Erythroblast (primary cell): Measurements from ENCODE around the gene CTU2.

ENCODE experiments used
- DNase-seq, 2 experiments: peaks; one replicate each; lab custom pipeline; 2025; lab: John Stamatoyannopoulos, UW
- GATA1 ChIP-seq: IDR thresholded peaks from 2 replicates; pipeline ENCODE4 v1.6.1; 2011; ENCODE audit warnings: low read depth, mild to moderate bottlenecking, control low read depth, low read length, moderate library complexity
- POLR2A ChIP-seq: IDR thresholded peaks from 2 replicates; pipeline ENCODE4 v1.6.1; 2011; ENCODE audit warnings: mild to moderate bottlenecking, low read length

Gene CTU2

DNA sequence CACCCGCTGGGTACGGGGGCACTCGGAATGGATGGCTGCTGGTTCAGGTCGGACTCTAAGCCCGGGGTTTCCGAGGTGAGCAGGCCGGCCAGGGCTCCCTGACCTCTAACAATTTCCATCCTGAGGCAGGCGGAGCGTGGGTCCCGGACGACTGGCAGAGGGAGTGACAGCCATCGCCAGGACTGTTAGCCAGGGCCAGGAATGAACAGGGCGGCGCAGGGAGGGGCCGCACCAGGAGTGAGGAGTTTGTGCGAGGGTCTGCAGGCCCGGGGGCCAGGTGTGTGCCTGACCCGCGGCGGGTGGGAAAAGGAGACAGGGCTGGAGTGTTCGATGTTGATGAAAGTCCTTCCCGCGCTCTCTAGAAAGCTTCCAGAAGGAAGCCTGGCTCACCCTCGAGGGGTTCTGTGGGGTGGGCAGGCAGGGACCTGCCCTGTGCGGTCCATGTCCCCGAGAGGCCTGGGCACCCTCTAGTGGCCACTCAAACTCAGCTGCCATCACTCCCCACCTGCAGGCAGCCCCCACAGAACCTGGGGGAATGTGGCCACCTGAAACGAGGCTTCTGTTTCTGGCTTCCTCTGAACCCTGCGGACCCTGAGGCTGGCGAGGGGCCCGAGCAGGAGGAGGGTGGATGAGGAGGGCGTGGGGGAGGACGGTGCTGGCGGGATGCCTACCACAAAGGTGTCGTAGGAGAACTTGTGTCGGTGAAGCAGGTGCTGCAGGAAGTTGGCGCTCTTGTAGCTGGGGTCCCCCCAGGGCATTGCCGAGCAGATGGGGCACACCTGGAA, 8.3 kb upstream of the CTU2 start:
- DNase-seq: no peak
- TF ChIP-seq GATA1 (no peak), POLR2A (no peak)

GRCh38 chr16:88698646-88699045, 7.7 kb upstream of the CTU2 start:
- TF ChIP-seq POLR2A (no peak), GATA1 (no peak)
- no peak for DNase-seq

DNA sequence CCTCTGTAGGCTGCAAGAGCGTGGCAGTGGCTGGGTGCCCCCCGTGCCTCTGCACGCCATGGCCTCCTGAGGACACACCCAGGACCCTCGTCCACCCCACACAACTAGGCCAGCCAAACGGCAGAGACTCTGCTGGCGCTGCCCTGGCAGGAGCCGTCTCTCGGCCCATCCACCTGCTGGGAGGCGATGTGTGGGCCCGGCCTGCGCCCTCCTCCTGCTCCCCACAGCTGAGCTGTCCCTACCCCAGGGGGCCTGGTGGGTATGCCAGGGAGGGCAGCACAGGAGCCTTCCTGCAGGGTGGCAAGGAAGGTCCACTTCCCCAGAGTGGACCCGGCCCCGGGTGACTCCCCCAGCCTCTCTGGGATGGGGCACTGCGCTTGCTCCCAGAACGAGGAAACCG, 7.1 kb upstream of the CTU2 start:
- DNase-seq: no peak
- TF ChIP-seq POLR2A (no peak), GATA1 (no peak)

DNA sequence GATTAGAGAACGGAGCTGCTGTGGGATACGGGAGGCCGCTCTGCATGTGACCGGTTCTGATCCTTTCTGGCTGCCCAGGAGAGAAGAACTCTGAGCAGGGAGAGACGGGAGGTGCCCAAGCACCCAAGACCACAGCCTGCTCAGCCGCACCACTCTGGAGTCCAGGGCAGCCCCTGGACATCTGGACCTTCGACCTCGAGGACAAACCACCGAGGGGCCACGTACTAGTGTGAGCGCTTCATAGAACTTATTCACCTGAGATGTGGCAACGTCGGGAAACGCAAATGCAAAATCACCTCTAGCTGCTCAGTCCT, 6.0 kb upstream of the CTU2 start:
- no peak for DNase-seq
- TF ChIP-seq GATA1: no peak
- TF ChIP-seq POLR2A: no peak

GRCh38 chr16:88700636-88701482, 5.4 kb upstream of the CTU2 start:
- no peak for TF ChIP-seq POLR2A
- TF ChIP-seq GATA1: no peak
- DNase-seq: peak; percentile 59 to 61

DNA sequence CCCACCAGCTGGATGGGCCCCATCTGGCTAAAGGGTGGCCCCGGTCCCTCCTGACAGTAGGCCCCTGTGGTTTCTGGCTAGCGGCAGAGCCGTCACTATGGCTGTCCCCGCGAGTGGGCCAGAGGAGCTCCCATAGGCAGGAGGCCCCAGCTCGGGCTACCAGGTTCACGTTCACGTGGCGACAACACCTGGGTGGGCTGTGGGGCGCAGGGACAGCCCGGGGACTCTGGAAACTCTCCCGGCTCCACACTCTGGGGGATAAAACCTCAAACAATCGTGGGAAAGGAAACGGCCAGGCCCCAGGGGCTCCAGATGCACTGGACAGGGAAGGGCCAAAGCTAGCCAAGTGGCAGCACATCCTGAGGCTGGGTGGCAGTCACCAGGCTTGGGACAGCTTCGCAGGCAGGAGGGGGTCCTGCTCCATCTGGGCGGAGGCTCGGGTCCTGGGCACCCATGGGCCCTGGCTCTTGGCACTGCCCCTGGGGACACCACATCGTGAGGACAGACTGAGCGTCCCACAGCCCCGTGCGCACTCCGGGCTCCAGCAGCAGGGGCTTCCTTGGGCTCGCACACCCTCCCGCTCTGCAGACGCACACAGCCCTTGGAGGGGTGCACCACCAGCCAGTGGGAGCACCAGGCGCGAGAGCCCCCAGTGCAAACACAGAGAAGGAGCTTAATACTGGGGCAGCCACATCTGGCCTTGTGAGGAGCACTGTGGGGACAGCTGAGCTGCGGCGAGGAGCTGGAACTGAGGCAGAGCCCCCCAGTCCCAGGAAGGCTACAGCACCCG, 4.5 kb upstream of the CTU2 start:
- TF ChIP-seq GATA1: no peak
- TF ChIP-seq POLR2A: no peak
- no peak for DNase-seq

- no peak for TF ChIP-seq POLR2A
- no peak for TF ChIP-seq GATA1
- no peak for DNase-seq
Measured at GRCh38 chr16:88702371-88703210, 3.7 kb upstream of the CTU2 start.

GRCh38 chr16:88703486-88704309, 2.6 kb upstream of the CTU2 start:
- DNase-seq: peak; percentile 30 to 38
- no peak for TF ChIP-seq POLR2A
- no peak for TF ChIP-seq GATA1

GRCh38 chr16:88705076-88705684, 1.1 kb upstream of the CTU2 start:
- peak; percentile 55 to 61 for DNase-seq
- no peak for TF ChIP-seq GATA1
- TF ChIP-seq POLR2A: no peak

DNA sequence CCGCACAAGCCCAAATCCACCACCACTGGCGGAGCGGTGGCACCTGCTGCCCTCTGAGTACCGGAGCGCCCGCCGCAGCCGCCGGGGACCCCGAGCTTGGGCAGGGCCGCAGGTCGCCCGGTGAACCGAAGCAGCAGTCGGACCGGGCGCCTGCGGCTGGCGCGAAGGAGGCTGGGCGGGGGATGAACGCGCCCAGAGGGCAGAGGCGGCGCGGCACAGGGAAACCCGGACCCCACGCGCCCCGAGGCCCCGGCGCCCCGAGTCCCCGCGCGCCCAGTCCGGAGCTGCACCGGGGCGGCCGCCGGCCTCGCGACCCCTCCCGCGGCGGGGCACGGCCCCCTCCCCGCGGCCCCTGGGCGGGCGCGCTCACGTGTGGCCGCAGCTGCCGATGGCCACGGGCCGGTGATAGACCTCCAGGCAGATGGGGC, 488 bp upstream of the CTU2 start:
- peak; percentile 57 to 70 for DNase-seq
- no peak for TF ChIP-seq POLR2A
- TF ChIP-seq GATA1: no peak

DNA sequence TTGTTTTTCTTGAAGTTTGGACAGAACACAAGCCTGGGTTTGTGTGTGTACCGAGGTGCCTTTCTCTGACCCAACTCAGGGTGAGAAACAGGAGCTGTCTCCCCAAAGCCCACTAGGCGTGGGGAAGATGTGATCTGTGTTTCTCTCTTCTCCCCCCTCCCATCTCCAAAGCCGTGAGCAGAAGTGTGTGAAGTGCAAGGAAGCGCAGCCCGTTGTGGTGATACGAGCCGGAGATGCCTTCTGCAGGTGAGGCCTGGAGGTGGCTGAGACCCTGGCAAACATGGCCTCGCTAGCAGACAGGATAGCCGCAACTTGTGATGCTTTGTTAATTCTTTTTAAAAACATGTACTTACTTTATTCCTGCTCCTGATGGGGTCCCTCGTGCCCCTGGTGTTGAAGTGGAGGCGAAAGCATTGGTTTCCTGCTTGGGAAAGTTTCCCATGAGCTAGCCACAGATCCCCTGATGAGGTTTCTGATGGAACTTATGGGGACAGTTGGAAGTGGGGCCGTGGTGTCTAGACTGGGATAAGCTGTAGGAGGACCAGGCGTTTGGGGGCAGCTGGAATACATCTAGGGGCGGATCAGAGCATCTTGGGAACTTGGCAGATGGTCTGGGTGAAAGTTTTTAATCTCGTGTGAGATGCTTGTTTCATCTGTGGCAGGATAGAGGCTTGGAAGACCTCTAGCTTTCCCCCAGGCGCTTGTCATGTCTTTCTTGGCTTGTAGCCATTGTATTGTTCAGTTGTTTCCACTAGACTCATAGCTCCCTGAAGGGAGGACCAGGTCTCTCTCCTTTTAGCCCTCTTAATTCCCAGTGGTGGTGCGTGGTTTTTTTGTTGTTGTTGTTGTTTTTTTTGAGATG, 893 bp downstream of the CTU2 start:
- peak; percentile 45 for DNase-seq
- TF ChIP-seq POLR2A (no peak), GATA1 (no peak)
